Astrocyte (in vitro differentiated cells and primary cell): Measurements from ENCODE around the gene SIAH2. TPM values are rescaled to one million over a fixed set of nuclear protein-coding genes. Genes with fewer than 3 reads are reported as not detected.

Experiments used
- DNase-seq: peaks from one replicate; pipeline ENCODE4 v3.0.0-alpha.2; 2010; ENCODE audit warnings: low read depth
- FAIRE-seq: peaks from 2 replicates; lab custom pipeline; 2011; peaks lifted over from hg19 to GRCh38; lab: Jason Lieb, UNC
- H2AFZ ChIP-seq: 2 replicates; pipeline ENCODE4 v1.6.0; 2012; ENCODE audit warnings: low read depth, low read length, inconsistent platforms
- H3K27ac ChIP-seq: 2 replicates; pipeline ENCODE4 v1.5.1; 2011; ENCODE audit warnings: low read depth, low read length, inconsistent platforms
- H3K27me3 ChIP-seq: 2 replicates; pipeline ENCODE4 v1.6.0; 2011; ENCODE audit warnings: low read length, inconsistent platforms; ENCODE audit not compliant: insufficient read depth
- H3K36me3 ChIP-seq: 2 replicates; pipeline ENCODE4 v1.5.1; 2011; ENCODE audit warnings: low read length, inconsistent platforms; ENCODE audit not compliant: insufficient read depth
- H3K4me1 ChIP-seq: 2 replicates; pipeline ENCODE4 v1.5.1; 2011; ENCODE audit warnings: low read length, inconsistent platforms; ENCODE audit not compliant: insufficient read depth
- H3K4me2 ChIP-seq: 2 replicates; pipeline ENCODE4 v1.6.0; 2012; ENCODE audit warnings: low read length, inconsistent platforms
- H3K4me3 ChIP-seq: 2 replicates; pipeline ENCODE4 v1.5.1; 2011; ENCODE audit warnings: low read depth, mild to moderate bottlenecking, low read length, inconsistent platforms; ENCODE audit not compliant: insufficient read depth
- H3K79me2 ChIP-seq: 2 replicates; pipeline ENCODE4 v1.6.0; 2012; ENCODE audit warnings: mild to moderate bottlenecking, low read length, inconsistent platforms; ENCODE audit not compliant: insufficient read depth
- H3K9ac ChIP-seq: 2 replicates; pipeline ENCODE4 v1.6.0; 2012; ENCODE audit warnings: mild to moderate bottlenecking, low read length, inconsistent platforms
- H3K9me3 ChIP-seq: 2 replicates; pipeline ENCODE4 v1.5.1; 2012; ENCODE audit warnings: low read depth, mild to moderate bottlenecking, low read length, inconsistent platforms; ENCODE audit not compliant: insufficient read depth
- H4K20me1 ChIP-seq: 2 replicates; pipeline ENCODE4 v1.6.0; 2012; ENCODE audit warnings: low read length, inconsistent platforms; ENCODE audit not compliant: insufficient read depth
- H3K27ac Mint-ChIP-seq: one replicate; pipeline ENCODE4 v1.8.0; 2021; ENCODE audit warnings: mild to moderate bottlenecking, mixed read lengths; ENCODE audit not compliant: unreplicated experiment
- H3K27me3 Mint-ChIP-seq: one replicate; pipeline ENCODE4 v1.8.0; 2021; ENCODE audit warnings: low read depth, mixed read lengths; ENCODE audit not compliant: unreplicated experiment
- H3K36me3 Mint-ChIP-seq: one replicate; pipeline ENCODE4 v1.8.0; 2021; ENCODE audit warnings: low read depth, mixed read lengths; ENCODE audit not compliant: unreplicated experiment
- H3K4me1 Mint-ChIP-seq: one replicate; pipeline ENCODE4 v1.8.0; 2021; ENCODE audit warnings: low read depth, mixed read lengths; ENCODE audit not compliant: unreplicated experiment
- H3K4me3 Mint-ChIP-seq: one replicate; pipeline ENCODE4 v1.8.0; 2021; ENCODE audit warnings: mild to moderate bottlenecking, moderate library complexity, mixed read lengths; ENCODE audit not compliant: unreplicated experiment
- H3K9me3 Mint-ChIP-seq: one replicate; pipeline ENCODE4 v1.8.0; 2021; ENCODE audit warnings: mild to moderate bottlenecking, mixed read lengths; ENCODE audit not compliant: unreplicated experiment
- CTCF ChIP-seq: IDR thresholded peaks from 2 replicates; pipeline ENCODE4 v1.5.1; 2011; ENCODE audit warnings: low read depth, mild to moderate bottlenecking, inconsistent platforms, low read length, moderate library complexity; ENCODE audit not compliant: insufficient read depth
- EZH2 ChIP-seq: IDR thresholded peaks from 2 replicates; pipeline ENCODE4 v1.6.1; 2012; ENCODE audit warnings: mild to moderate bottlenecking, low read length, inconsistent platforms; ENCODE audit not compliant: insufficient read depth
- total RNA-seq: library from RNA; stranded (reverse); gene quantifications from 2 replicates; pipeline ENCODE4 v1.2.1, GENCODE V29; 2021

The SIAH2 gene
- total RNA-seq, 1 donor from 2014 or later, result 39.3 TPM

- peak overlapping the region; percentile 41 for H3K27ac Mint-ChIP-seq
These were observed 22.1 kb downstream of the SIAH2 start for GRCh38 chr3:150740733-150741496.

GRCh38 chr3:150739877-150740645, 22.9 kb downstream of the SIAH2 start:
- Mint-ChIP-seq H3K27me3 (no peaks in the 10 kb centered on the region), H3K27ac (peak overlapping the region; percentile 29), H3K9me3 (peaks cover 3% of the 10 kb centered on the region), H3K36me3 (peaks cover 22% of the 10 kb centered on the region), H3K4me3 (no peak overlapping the region), H3K4me1 (peaks cover 77% of the 10 kb centered on the region)
- H3K4me1 ChIP-seq, result peaks cover 30% of the 10 kb centered on the region
- H3K79me2 ChIP-seq, result peaks cover 34% of the 10 kb centered on the region
- no peak overlapping the region for H2AFZ ChIP-seq
- no peaks in the 10 kb centered on the region for H3K9me3 ChIP-seq
- no peak overlapping the region for H3K4me3 ChIP-seq
- H3K27ac ChIP-seq, result no peak overlapping the region
- FAIRE-seq (no peak), DNase-seq (no peak)
- H3K27me3 ChIP-seq, result no peaks in the 10 kb centered on the region
- no peak overlapping the region for H3K4me2 ChIP-seq
- no peaks in the 10 kb centered on the region for H3K36me3 ChIP-seq
- H4K20me1 ChIP-seq, result peaks cover 34% of the 10 kb centered on the region
- H3K9ac ChIP-seq, result no peak overlapping the region
- no peak for TF ChIP-seq EZH2
- no peak for TF ChIP-seq CTCF

More at GRCh38 chr3:150740733-150741496, 22.1 kb downstream of the SIAH2 start:
- no peak overlapping the region for H3K4me3 Mint-ChIP-seq
- H2AFZ ChIP-seq, result no peak overlapping the region
- DNase-seq (no peak), FAIRE-seq (no peak)
- no peaks in the 10 kb centered on the region for H3K36me3 ChIP-seq
- peaks cover 38% of the 10 kb centered on the region for H4K20me1 ChIP-seq
- H3K9me3 ChIP-seq, result no peaks in the 10 kb centered on the region
- TF ChIP-seq CTCF (no peak), EZH2 (no peak)
- peaks cover 18% of the 10 kb centered on the region for H3K36me3 Mint-ChIP-seq
- H3K27ac ChIP-seq, result no peak overlapping the region
- H3K27me3 ChIP-seq, result no peaks in the 10 kb centered on the region
- H3K4me3 ChIP-seq, result no peak overlapping the region
- H3K4me1 ChIP-seq, result peaks cover 30% of the 10 kb centered on the region
- H3K27me3 Mint-ChIP-seq, result no peaks in the 10 kb centered on the region
- no peak overlapping the region for H3K4me2 ChIP-seq
- H3K9me3 Mint-ChIP-seq, result peaks cover 3% of the 10 kb centered on the region
- H3K4me1 Mint-ChIP-seq, result peaks cover 74% of the 10 kb centered on the region
- no peak overlapping the region for H3K9ac ChIP-seq
- peaks cover 40% of the 10 kb centered on the region for H3K79me2 ChIP-seq
